Fibroblast of peridontal ligament (primary cell): ENCODE measurements around the gene POLRMT.
A peak's percentile ranks its signal among the peaks of the same experiment; 100 is the strongest.
"Not testable (repeated sequence)": the region's sequence is repeated elsewhere in the genome, so short reads cannot be mapped to it uniquely, and the experiment has no call there.

ENCODE experiments used
- DNase-seq: peaks from one replicate; pipeline ENCODE4 v3.0.0-alpha.2; 2010; ENCODE audit errors: extremely low read depth

POLRMT gene

GRCh38 chr19:647566-648284 lies 14.4 kb upstream of the POLRMT start:
- no peak for DNase-seq

DNA sequence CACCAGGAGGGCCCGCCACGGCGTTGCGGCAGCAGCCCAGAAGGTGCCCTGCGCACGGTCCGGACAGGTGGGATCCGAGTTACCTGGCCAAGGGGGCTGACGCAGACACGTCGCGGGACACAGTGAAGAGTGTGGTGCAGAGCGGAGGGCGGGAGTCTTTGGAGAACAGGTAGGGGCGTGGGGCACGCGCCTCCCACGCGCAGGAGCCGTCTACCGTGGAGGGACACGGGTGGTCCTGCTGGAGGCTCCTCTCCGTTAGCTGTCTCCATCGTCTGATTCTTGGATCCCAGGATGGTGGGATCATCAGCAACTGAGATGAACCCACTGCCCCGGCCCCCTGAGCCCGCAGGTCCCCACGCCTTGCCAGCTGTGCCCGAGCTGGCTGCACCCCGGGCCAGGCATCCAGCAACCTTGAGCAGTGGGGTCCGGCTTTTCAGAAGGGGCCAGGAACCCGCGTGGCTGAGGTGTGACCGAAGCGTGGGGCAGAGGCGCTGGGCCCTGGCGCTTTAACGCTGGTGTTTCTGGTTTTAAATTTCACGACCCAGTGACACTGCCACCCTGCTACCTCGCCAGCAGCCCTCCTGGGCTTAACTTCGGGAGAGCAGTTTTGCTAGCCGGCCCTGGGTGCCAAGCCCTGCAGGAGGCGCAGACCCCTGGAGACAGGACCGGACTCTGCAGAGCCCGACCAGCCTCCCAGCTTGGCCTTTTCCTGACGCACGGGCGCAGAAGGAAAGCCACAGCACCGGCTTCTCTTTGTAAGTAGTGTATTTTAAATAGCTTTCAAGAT lies 13.6 kb upstream of the POLRMT start:
- DNase-seq: no peak

DNA sequence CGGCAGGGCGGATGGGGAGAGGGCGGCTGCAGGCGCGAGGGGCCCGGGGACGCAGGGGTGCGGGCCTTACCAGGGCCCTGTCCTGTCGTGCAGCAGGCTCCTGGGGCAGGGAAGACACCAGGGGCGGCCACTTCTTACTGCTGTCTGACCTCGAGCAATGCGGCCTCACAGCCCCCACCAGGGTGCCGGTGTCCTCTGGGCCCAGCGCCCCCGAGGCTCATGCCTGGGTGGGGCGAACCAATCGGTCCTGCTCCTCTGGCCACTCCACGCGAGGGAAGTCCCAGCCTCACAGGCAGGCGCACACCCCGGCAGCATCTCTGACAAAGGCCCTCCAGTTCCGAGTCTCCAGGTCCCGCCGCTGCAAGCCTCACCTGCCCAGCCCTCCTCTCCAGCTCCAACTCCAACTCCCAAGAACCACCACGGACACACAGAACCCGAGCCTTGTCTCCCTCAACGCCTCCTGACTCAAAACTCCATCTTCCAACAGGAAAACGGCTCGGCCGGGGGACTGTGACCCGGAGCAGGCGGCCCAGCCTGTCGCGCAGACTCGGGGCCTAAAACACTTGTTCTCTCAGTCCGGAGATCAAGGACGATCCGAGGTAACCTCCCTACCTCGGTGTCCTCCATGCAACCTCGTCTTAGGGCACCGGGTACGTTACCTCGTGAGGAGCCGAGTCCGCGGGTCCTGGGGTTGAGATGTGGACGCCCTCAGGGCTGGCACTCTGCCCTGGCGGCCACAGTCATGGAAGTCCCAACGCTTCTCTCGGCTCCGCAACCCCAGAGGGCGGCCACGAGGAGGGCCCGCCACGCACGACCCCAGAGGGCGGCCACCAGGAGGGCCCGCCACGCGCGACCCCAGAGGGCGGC lies 12.8 kb upstream of the POLRMT start:
- DNase-seq: no peak

- DNase-seq: no peak
Observed at GRCh38 chr19:644789-645188, 11.5 kb upstream of the POLRMT start.

DNA sequence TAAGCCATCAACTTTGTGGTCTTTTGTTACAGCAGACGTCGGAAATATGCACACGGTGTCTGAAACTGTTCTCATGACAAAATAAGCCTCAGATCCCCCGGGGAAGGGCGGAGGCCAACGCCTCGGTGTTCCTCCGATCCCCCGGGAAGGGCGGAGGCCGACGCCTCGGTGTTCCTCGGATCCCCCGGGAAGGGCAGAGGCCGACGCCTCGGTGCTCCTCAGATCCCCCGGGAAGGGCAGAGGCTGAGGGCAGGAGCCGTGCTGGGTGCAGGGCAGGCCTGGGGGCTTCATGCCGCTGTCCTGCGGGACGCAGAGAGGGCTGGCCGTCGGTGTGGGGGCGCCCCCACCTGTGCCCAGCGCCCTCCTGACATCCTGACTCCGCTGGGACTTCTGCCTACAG lies 11.0 kb upstream of the POLRMT start:
- no peak for DNase-seq

DNA sequence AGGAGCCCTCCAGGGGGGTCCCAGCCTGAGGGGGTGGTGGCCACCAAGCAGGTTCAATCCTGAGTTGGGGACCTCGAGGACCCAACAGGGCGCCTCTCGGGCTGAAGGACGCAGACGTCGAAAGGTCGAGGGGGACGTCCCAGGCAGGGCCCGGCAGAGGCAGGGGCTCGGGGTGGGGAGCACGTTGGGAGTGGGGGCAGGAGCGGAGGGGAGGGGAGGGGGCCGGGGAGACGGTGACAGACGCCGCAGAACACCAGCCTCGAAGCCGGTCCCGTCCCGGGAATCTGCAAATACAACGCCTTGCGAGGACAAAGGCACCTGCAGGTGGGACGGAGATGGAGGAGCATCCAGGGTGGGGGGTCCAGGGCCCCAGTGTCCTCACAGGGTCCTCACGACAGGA lies 10.4 kb upstream of the POLRMT start:
- no peak for DNase-seq

DNA sequence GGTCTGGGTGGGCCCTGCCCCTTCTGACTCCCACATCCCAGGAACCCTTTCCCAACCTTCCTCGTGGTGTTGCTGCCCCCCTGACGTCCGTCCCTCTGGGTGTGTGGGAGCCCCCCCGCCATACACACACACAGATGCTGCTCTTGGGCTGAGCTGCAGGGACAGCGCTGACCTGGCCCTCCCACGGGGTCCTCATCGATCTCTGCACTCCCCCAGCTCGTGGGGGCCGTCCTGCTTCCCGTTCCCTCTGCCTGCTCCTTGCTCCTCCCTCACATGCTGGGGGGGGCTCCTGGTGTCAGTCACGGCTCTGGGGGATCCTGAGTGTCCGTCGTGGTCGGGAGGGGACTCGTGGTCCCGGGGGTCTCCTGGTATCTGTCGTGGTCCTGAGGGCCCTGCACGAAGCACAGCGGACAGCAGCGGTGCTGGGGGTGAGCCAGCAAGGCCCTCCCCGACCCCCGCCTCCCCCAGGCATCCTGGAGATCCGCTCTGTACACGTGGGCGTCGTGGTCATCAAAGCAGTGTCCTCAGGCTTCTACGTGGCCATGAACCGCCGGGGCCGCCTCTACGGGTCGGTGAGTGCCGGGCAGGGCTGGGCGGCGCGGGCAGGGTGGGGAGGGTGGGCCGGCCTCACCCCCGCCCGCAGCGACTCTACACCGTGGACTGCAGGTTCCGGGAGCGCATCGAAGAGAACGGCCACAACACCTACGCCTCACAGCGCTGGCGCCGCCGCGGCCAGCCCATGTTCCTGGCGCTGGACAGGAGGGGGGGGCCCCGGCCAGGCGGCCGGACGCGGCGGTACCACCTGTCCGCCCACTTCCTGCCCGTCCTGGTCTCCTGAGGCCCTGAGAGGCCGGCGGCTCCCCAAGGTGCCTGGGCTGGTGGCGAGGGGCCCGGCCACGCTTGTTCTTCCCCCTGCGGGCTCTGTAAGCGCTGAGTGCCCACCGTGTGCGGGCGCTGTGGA lies 9.7 kb upstream of the POLRMT start:
- DNase-seq: no peak

DNA sequence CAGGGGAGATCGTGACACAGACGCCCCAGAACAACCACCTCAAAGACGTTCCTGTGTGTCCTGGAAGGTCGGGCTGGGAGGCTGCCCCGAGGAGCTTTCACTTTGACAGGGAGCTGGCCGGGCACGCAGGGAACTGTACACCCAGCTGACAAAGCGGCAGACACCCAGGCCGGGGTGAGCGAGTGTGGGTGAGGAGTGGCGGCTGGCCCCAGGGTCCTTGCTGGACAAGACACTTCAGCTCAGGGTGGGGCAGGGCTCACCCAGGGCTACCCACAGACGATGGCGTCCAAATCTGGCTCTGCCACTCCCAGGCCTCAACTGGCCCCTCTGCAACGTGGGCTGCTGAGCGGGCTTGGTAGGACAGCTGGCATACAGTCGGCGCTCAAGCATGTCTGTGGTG lies 8.4 kb upstream of the POLRMT start:
- DNase-seq: no peak

GRCh38 chr19:640606-641189 lies 7.4 kb upstream of the POLRMT start:
- DNase-seq: no peak

DNA sequence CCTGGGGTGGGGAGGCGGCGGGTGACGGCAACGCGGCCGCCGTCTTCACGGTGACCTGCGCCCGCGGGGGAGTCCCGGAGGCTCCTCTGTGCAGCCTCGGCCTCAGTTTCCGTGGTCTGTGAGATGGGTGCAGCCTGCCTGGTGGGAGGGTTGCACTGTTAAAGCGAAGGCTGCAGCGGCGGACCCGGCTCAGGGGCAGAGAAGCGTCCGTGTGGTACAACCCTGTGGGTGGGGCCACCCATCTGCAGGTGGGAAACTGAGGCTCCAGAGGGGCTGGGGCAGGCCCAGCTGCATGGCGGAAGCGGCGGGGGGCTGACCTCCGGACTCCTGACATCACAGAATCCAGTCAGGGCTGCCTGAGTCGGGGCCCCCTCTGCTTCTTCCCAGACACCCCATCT lies 6.8 kb upstream of the POLRMT start:
- DNase-seq: no peak

DNA sequence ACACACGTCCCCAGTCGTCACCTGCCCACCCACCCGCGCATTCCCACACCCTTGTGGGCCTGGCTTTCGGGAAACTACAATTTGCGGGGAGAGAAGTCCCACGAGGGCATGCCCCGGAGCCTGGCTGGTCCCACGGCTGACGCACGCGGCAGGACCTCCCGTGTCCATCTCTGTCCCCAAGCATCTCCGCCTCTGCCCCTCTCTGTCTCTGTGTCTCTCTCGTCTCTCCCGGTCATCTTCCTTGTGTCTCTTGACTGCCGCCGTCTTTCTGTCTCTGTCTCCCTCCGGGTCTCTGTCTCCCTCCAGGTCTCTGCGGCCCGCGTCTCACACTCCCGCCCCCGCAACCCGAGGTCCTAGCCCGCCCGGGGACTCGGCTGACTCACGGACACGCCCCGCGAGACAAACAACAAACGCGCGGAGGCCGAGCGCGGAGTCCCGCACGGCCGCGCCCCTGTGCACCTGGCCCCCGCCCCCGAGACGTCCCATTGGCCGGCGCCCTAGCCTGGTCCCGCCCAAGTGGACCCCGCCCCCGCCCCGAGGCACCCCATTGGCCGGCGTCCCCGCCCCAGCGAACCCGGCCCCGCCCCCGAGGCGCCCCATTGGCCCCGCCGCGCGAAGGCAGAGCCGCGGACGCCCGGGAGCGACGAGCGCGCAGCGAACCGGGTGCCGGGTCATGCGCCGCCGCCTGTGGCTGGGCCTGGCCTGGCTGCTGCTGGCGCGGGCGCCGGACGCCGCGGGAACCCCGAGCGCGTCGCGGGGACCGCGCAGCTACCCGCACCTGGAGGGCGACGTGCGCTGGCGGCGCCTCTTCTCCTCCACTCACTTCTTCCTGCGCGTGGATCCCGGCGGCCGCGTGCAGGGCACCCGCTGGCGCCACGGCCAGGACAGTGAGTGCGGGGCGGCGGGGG lies 6.2 kb upstream of the POLRMT start, which contains the start of gene FGF22:
FGF22 (plus strand) TSS at position 627 of the 908 bp plus-strand sequence; CDS start at position 674, 47 bp downstream.
- DNase-seq: peak; percentile 55

DNA sequence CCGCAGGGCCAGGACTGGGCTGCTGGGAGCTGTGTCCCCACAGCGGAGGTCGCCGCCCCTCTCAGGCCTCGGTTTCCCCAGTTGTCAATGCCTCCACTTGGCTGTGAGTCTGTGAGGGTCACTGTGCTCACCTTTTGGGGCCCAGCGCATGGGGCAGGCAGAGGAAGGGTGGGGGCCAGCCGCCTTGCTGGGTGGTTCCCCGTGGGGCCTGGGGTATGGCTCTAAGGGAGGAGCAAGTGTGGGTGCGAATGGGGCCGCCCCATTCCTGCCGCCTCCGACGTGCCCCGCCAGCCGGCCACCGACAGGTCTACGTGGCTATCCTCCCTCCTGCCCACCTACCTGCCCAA lies 5.5 kb upstream of the POLRMT start:
- DNase-seq: no peak

DNA sequence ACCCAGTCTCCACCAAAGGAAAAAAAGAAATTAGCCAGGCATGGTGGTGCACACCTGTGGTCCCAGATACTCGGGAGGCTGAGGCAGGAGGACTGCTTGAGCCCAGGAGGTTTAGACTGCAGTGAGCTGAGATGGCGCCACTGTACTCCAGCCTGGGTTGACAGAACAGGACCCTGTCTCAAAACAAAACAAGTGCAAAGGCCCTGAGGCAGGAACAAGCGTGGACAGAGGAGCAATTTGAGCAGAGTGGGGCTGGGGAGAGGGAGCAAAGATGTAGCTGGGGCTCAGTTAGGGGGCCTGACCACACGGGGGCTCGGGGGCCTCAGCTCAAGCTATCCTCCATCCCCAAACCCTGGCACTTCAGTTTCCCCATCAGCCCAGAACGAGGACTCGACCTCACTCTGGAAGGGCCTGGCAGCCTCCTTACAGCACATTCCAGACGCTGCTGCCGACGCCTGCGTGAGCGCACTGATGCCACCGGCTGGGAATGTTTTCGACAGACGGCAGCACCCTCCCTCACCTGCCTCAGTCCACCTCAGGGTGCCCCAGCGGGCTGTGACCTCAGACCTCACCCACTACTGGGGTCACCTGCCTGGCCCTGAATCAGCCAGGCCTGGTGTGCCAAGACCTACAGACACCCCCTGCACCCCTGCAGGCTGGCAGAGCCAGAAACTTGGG lies 1.8 kb upstream of the POLRMT start:
- DNase-seq: no peak

GRCh38 chr19:633786-634639 lies 676 bp upstream of the POLRMT start:
- DNase-seq: no peak

- peak; percentile 19 for DNase-seq
Observed at GRCh38 chr19:632579-633067, 714 bp downstream of the POLRMT start.

- DNase-seq: no peak
Observed at GRCh38 chr19:629961-630714, 3.2 kb downstream of the POLRMT start.

DNA sequence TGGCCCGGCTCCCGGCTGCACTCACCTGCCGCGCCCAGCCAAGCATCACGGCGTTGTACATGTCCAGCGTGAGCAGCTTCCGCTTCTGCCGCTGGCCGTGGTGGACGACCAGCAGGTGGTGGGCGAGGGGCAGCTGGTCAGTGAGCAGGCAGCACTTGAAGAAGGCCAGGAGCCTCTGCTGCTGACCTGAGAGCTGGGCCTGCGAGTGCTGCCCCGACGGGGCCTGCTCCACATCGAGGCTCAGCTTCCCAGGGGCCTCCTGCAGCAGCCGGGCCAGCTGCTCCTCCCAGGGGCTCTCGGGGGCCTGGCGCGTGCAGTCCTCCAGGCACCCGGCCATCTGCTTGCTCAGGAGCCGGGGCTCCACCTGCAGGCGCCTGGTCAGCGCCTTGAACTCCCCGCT lies 3.8 kb downstream of the POLRMT start:
- DNase-seq: not testable (repeated sequence)
